DND-41 (cell line): ENCODE results near the gene TSPEAR.

Experiments
- ATAC-seq: fragments of 200-7000 bp; cut with Tn5 transposase; 3 replicates; pipeline ENCODE4 v1.9.1; 2021; ENCODE audit warnings: low read depth; ENCODE audit not compliant: insufficient read depth
- DNase-seq: peaks from one replicate; pipeline ENCODE4 v3.0.0-alpha.2; 2020
- H2AFZ ChIP-seq: 2 replicates; pipeline ENCODE4 v1.6.0; 2012; ENCODE audit warnings: low read depth, low read length
- H3K27ac ChIP-seq: 2 replicates; pipeline ENCODE4 v1.5.1; 2012; ENCODE audit warnings: low read length, inconsistent platforms
- H3K27me3 ChIP-seq: fragments of 200-600 bp; sonication (generic); 2 replicates; pipeline ENCODE4 v1.6.0; 2012; ENCODE audit warnings: low read length, mild to moderate bottlenecking, inconsistent platforms; ENCODE audit not compliant: insufficient read depth, poor library complexity
- H3K36me3 ChIP-seq: 2 replicates; pipeline ENCODE4 v1.5.1; 2012; ENCODE audit warnings: low read length, inconsistent platforms; ENCODE audit not compliant: insufficient read depth
- H3K4me1 ChIP-seq: 2 replicates; pipeline ENCODE4 v1.5.1; 2012; ENCODE audit warnings: mild to moderate bottlenecking, low read length; ENCODE audit not compliant: insufficient read depth
- H3K4me2 ChIP-seq: 2 replicates; pipeline ENCODE4 v1.6.0; 2012; ENCODE audit warnings: mild to moderate bottlenecking, moderate library complexity, low read length, inconsistent platforms; ENCODE audit not compliant: insufficient read depth
- H3K4me3 ChIP-seq, 2 experiments: fragments of 200-600 bp in 1 of 2; shearing (Covaris generic) in 1 of 2; 2 replicates each; pipeline ENCODE4 v1.5.1; 2012 to 2016; ENCODE audit warnings: inconsistent platforms in 2 of 2, low read length in 2 of 2, mild to moderate bottlenecking in 2 of 2, low read depth in 1 of 2, moderate library complexity in 1 of 2
- H3K79me2 ChIP-seq: 2 replicates; pipeline ENCODE4 v1.6.0; 2012; ENCODE audit warnings: low read length, inconsistent platforms; ENCODE audit not compliant: insufficient read depth
- H3K9ac ChIP-seq: 2 replicates; pipeline ENCODE4 v1.6.0; 2012; ENCODE audit warnings: low read depth, mild to moderate bottlenecking, inconsistent platforms, low read length, moderate library complexity
- H3K9me3 ChIP-seq: 2 replicates; pipeline ENCODE4 v1.5.1; 2012; ENCODE audit warnings: low read length, moderate library complexity, mild to moderate bottlenecking, inconsistent platforms; ENCODE audit not compliant: insufficient read depth, severe bottlenecking
- H4K20me1 ChIP-seq: 2 replicates; pipeline ENCODE4 v1.6.0; 2012; ENCODE audit warnings: low read length; ENCODE audit not compliant: insufficient read depth
- CTCF ChIP-seq: IDR thresholded peaks from 2 replicates; pipeline ENCODE4 v1.5.1; 2012; ENCODE audit warnings: borderline replicate concordance, low read length, moderate library complexity, mild to moderate bottlenecking; ENCODE audit not compliant: poor library complexity, severe bottlenecking; ENCODE audit errors: extremely low read depth
- EZH2 ChIP-seq: IDR thresholded peaks from 3 replicates; pipeline ENCODE4 v1.6.1; 2012; ENCODE audit warnings: borderline replicate concordance, low read depth, mild to moderate bottlenecking, moderate library complexity, low read length, inconsistent platforms; ENCODE audit not compliant: severe bottlenecking

The TSPEAR gene

GRCh38 chr21:44499631-44500030 lies 211.7 kb downstream of the TSPEAR start:
- H3K36me3 ChIP-seq, result no peaks in the 10 kb centered on the region
- H2AFZ ChIP-seq, result no peak overlapping the region
- DNase-seq (no peak), ATAC-seq (no peak)
- H3K4me3 ChIP-seq, result no peak overlapping the region
- H3K9me3 ChIP-seq, result no peaks in the 10 kb centered on the region
- no peaks in the 10 kb centered on the region; the same call in 1 of the 2 replicates for H4K20me1 ChIP-seq
- H3K79me2 ChIP-seq, result no peaks in the 10 kb centered on the region
- peaks cover 4% of the 10 kb centered on the region for H3K27me3 ChIP-seq
- TF ChIP-seq EZH2 (no peak), CTCF (no peak)
- no peaks in the 10 kb centered on the region for H3K4me1 ChIP-seq
- H3K4me2 ChIP-seq, result no peak overlapping the region
- no peak overlapping the region for H3K27ac ChIP-seq
- no peak overlapping the region for H3K9ac ChIP-seq

- no peaks in the 10 kb centered on the region for H3K36me3 ChIP-seq
- no peaks in the 10 kb centered on the region for H3K4me1 ChIP-seq
- no peak overlapping the region for H3K27ac ChIP-seq
- peaks cover 4% of the 10 kb centered on the region for H3K27me3 ChIP-seq
- no peaks in the 10 kb centered on the region for H3K79me2 ChIP-seq
- TF ChIP-seq CTCF, result no peak
- TF ChIP-seq EZH2, result no peak
- DNase-seq (no peak), ATAC-seq (no peak)
- H3K9me3 ChIP-seq, result no peaks in the 10 kb centered on the region
- H4K20me1 ChIP-seq, result no peaks in the 10 kb centered on the region; the same call in 1 of the 2 replicates
- no peak overlapping the region for H3K4me2 ChIP-seq
- no peak overlapping the region for H3K4me3 ChIP-seq
- no peak overlapping the region for H2AFZ ChIP-seq
- H3K9ac ChIP-seq, result no peak overlapping the region
Observed at GRCh38 chr21:44499211-44499560, 212.2 kb downstream of the TSPEAR start.

- Histone ChIP-seq H3K79me2 (no peaks in the 10 kb centered on the region), H3K9ac (no peak overlapping the region), H3K27me3 (peaks cover 4% of the 10 kb centered on the region), H2AFZ (no peak overlapping the region), H4K20me1 (no peaks in the 10 kb centered on the region; the same call in 1 of the 2 replicates), H3K4me2 (no peak overlapping the region), H3K9me3 (no peaks in the 10 kb centered on the region), H3K36me3 (no peaks in the 10 kb centered on the region), H3K4me1 (no peaks in the 10 kb centered on the region), H3K4me3 (no peak overlapping the region), H3K27ac (no peak overlapping the region)
- no peak for TF ChIP-seq EZH2
- TF ChIP-seq CTCF, result no peak
- no peak for DNase-seq
- no peak for ATAC-seq
Observed at GRCh38 chr21:44498280-44499210, 212.8 kb downstream of the TSPEAR start.
